ENCODE results near the gene SEC24C.
"Not testable (repeated sequence)": the region's sequence is repeated elsewhere in the genome, so short reads cannot be mapped to it uniquely, and the experiment has no call there.

Gene SEC24C

DNA sequence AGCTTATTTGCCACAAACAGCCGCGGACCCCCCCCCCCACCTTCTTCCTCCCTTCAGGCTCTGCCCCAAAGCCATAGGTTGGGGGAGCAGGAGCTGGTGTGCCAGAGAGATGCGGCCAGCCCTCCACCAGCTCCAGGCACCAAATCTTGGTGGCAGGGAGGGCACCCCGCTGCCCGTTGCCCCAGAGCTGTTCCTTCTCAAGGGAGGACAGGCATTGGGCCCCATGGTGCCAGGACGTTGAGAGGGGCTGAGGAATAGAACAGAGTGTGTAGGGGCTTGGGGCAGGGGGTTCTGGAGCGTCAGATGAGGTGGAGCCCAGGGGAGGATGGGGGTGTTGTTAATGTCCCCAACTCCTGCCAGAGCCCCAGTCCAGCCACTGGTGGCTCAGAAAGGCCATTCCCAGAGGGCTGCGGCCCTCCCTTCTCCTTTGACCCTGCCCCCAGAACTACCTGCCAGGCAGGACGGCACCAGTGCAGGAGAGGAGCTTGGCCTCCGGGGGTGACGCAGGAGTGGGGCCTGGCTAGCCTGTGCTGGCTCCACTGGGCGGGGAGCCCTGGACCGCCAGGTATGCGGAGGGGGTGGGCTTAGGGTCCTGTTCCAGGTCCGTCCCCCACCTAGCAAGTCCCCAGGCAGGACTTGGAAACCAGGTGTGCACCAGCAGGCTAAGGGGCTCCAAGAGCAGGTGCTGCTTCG is 10.0 kb upstream of the SEC24C start:
- Histone ChIP-seq H3K4me1 (ENCODE audit: control insufficient read depth, insufficient read depth, low read length) (no peaks in the 10 kb centered on the region), H3K9ac (ENCODE audit: low read length) (no peak overlapping the region), H3K4me3 (ENCODE audit: low read length) (no peak overlapping the region)

DNA sequence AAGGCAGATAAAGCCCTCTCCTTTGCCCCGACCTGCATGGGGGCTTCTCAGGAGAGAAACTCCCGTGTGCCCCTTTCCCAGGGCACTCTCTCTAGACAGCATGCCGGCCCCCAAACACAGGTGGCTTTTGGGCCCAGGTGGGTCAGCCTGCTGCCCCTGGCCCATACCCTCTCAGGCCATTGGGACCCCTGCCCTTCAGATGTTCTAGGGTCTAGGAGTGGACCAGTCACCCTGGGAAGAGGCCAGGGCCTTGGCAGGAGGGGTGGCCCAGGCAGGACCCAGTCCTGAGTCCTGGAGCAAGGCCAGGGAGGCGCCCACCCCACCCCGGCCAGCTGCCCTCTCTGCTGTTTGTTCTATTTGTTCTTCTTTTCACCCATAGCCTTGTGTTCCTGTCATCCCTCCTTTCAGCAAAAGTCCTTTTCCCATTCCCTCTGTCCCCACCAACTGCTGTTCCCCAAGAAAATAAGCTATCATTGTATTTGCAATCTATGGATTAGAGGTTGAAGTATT is 9.3 kb upstream of the SEC24C start:
- no peak overlapping the region for H3K4me3 ChIP-seq (ENCODE audit: low read length)
- no peak overlapping the region for H3K9ac ChIP-seq (ENCODE audit: low read length)
- H3K4me1 ChIP-seq (ENCODE audit: control insufficient read depth, insufficient read depth, low read length) = no peaks in the 10 kb centered on the region
- H3K27me3 ChIP-seq (ENCODE audit: control insufficient read depth, insufficient read depth, low read length) = no peaks in the 10 kb centered on the region
- no peaks in the 10 kb centered on the region for H3K36me3 ChIP-seq (ENCODE audit: control insufficient read depth, insufficient read depth, low read length)
- H3K9me3 ChIP-seq (ENCODE audit: control insufficient read depth, low read length) = no peaks in the 10 kb centered on the region

More for the DNA sequence above, 10.0 kb upstream of the SEC24C start:
- no peaks in the 10 kb centered on the region for H3K27me3 ChIP-seq (ENCODE audit: control insufficient read depth, insufficient read depth, low read length)
- no peaks in the 10 kb centered on the region for H3K36me3 ChIP-seq (ENCODE audit: control insufficient read depth, insufficient read depth, low read length)
- H3K9me3 ChIP-seq (ENCODE audit: control insufficient read depth, low read length) = no peaks in the 10 kb centered on the region

DNA sequence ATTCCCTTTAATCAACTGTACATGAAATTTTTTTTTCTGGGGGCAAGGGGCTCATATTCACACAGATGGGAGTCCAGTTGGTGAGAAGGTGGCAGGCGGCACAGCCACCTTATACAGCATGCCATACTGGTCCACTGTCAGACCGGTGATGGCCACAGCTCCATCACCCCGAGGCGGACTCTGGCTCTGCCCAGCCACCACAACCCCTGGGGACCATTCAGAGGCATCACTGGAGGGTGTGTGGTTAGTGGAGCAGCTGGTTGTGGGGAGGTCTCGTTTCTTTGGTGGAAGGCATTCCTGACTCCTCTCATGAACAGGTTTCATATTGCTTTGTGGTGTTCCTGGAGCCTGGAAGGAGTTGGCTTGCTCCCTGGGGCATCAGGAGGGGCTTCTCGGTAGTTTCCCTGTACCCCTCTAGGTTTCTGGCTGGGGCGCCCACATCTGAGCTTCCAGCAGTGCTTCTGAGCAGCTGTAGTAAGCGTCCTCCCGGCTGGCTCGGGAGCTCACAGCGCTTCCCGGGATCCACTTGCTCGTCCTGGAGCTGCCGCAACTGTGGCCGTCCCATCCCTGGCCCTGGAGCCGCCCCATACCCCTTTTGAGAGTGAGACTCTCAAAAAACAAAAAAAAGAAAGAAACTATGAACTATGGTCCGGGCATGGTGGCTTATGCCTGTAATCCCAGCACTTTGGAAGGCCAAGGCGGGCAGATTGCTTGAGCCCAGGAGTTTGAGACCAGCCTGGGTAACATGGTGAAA is 3.5 kb upstream of the SEC24C start:
- H3K27me3 ChIP-seq (ENCODE audit: control insufficient read depth, insufficient read depth, low read length); H3K36me3 ChIP-seq (ENCODE audit: control insufficient read depth, insufficient read depth, low read length); H3K9me3 ChIP-seq (ENCODE audit: control insufficient read depth, low read length); H3K9ac ChIP-seq (ENCODE audit: low read length); H3K4me3 ChIP-seq (ENCODE audit: low read length): not testable (repeated sequence)
- peaks cover 33% of the 10 kb centered on the region for H3K4me1 ChIP-seq (ENCODE audit: control insufficient read depth, insufficient read depth, low read length)

DNA sequence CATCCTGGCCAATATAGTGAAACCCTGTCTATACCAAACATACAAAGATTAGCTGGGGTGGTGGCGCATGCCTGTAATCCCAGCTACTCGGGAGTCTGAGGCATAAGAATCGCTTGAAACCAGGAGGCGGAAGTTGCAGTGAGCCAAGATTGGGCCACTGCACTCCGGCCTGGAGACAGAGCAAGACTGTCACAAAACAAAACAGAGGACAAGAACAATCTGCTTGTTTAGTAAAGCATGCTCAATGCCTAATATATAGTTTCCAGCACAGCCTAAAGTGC is 1.8 kb upstream of the SEC24C start:
- H3K36me3 ChIP-seq (ENCODE audit: control insufficient read depth, insufficient read depth, low read length) = no peaks in the 10 kb centered on the region
- H3K4me3 ChIP-seq (ENCODE audit: low read length) = no peak overlapping the region
- H3K9ac ChIP-seq (ENCODE audit: low read length) = no peak overlapping the region
- H3K27me3 ChIP-seq (ENCODE audit: control insufficient read depth, insufficient read depth, low read length) = no peaks in the 10 kb centered on the region
- H3K9me3 ChIP-seq (ENCODE audit: control insufficient read depth, low read length) = no peaks in the 10 kb centered on the region
- peaks cover 33% of the 10 kb centered on the region for H3K4me1 ChIP-seq (ENCODE audit: control insufficient read depth, insufficient read depth, low read length)

DNA sequence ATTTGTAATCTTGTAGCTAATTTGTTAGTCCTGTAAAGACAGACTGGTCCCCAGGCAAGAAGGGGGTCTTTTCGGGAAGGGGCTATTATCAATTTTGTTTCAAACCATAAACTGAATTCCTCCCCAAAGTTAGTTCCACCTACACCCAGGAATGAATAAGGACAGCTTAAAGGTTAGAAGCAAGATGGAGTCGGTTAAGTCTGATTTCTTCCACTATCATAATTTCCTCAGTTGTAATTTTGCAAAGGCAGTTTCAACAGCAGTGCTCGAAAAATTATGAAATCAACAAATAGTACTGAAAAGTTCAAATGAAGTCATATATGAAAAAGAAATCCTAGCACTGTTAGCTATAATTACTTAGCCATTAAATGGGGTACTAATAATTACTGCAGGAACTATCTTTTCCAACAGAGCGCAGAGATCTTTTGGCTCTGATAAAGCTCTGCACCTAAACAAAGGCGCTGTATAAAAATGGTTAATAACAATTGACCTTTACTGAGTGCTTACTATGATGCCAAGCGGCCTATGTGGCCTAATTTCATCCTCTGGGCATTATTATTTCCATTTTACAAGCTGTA is 756 bp upstream of the SEC24C start:
- Histone ChIP-seq H3K9ac (ENCODE audit: low read length) (peak overlapping the region; percentile 91), H3K4me1 (ENCODE audit: control insufficient read depth, insufficient read depth, low read length) (peaks cover 33% of the 10 kb centered on the region), H3K27me3 (ENCODE audit: control insufficient read depth, insufficient read depth, low read length) (no peaks in the 10 kb centered on the region), H3K9me3 (ENCODE audit: control insufficient read depth, low read length) (no peaks in the 10 kb centered on the region), H3K36me3 (ENCODE audit: control insufficient read depth, insufficient read depth, low read length) (no peaks in the 10 kb centered on the region), H3K4me3 (ENCODE audit: low read length) (peak overlapping the region; percentile 87)

DNA sequence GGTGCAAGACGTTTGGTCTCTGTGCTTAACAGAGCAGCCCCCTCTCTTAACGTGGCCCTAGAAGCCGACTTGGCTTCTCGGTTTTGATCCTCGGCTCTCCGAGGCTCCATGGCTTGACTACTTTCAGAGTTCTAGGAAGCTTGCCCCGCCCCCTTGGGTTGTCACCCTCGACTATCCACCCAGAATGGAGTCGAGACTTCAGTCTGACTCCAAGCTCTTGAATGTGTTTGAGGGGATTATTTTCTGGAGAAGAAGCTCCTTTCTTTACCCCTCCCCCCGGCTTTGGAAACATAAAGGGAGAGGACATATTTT is 448 bp downstream of the SEC24C start:
- H3K36me3 ChIP-seq (ENCODE audit: control insufficient read depth, insufficient read depth, low read length) = no peaks in the 10 kb centered on the region
- H3K9me3 ChIP-seq (ENCODE audit: control insufficient read depth, low read length) = no peaks in the 10 kb centered on the region
- peak overlapping the region; percentile 91 for H3K9ac ChIP-seq (ENCODE audit: low read length)
- H3K4me3 ChIP-seq (ENCODE audit: low read length) = peak overlapping the region; percentile 87
- H3K4me1 ChIP-seq (ENCODE audit: control insufficient read depth, insufficient read depth, low read length) = peaks cover 33% of the 10 kb centered on the region
- H3K27me3 ChIP-seq (ENCODE audit: control insufficient read depth, insufficient read depth, low read length) = no peaks in the 10 kb centered on the region

DNA sequence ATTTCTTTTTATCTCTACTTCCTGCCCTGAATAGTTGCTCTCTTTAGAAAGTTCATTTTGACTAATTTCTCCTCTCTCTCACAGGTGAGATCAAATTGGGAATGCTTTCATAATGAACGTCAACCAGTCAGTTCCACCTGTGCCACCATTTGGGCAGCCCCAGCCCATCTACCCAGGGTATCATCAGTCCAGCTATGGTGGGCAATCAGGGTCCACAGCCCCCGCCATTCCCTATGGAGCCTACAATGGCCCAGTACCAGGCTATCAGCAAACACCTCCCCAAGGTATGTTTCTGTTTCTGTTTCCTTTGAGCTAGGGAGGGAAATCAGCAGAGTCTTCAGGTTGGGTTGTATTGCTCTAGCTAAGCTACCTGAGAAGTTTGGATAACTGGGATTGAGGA is 2.5 kb downstream of the SEC24C start:
- Histone ChIP-seq H3K4me3 (ENCODE audit: low read length) (no peak overlapping the region), H3K36me3 (ENCODE audit: control insufficient read depth, insufficient read depth, low read length) (no peaks in the 10 kb centered on the region), H3K4me1 (ENCODE audit: control insufficient read depth, insufficient read depth, low read length) (peaks cover 27% of the 10 kb centered on the region), H3K9me3 (ENCODE audit: control insufficient read depth, low read length) (no peaks in the 10 kb centered on the region), H3K9ac (ENCODE audit: low read length) (no peak overlapping the region), H3K27me3 (ENCODE audit: control insufficient read depth, insufficient read depth, low read length) (no peaks in the 10 kb centered on the region)

DNA sequence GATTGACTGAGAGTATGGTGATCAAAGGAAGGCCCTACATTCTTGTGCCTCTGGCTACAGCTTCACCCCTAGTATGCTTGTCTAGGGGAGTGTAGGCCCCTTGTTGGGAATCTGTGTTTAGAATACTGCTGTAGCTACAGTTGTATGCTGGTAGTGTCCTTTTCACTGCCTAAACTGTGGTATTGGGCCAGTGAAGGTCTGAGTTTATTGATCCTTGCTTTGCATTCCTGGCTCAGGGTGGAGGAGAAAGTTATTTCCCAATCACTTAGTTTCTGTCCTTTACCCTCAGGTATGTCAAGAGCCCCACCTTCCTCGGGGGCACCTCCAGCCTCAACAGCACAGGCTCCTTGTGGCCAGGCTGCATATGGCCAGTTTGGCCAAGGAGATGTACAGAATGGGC is 6.6 kb downstream of the SEC24C start:
- Histone ChIP-seq H3K4me1 (ENCODE audit: control insufficient read depth, insufficient read depth, low read length) (no peaks in the 10 kb centered on the region), H3K27me3 (ENCODE audit: control insufficient read depth, insufficient read depth, low read length) (no peaks in the 10 kb centered on the region), H3K36me3 (ENCODE audit: control insufficient read depth, insufficient read depth, low read length) (peaks cover 9% of the 10 kb centered on the region), H3K9ac (ENCODE audit: low read length) (no peak overlapping the region), H3K4me3 (ENCODE audit: low read length) (no peak overlapping the region), H3K9me3 (ENCODE audit: control insufficient read depth, low read length) (no peaks in the 10 kb centered on the region)

DNA sequence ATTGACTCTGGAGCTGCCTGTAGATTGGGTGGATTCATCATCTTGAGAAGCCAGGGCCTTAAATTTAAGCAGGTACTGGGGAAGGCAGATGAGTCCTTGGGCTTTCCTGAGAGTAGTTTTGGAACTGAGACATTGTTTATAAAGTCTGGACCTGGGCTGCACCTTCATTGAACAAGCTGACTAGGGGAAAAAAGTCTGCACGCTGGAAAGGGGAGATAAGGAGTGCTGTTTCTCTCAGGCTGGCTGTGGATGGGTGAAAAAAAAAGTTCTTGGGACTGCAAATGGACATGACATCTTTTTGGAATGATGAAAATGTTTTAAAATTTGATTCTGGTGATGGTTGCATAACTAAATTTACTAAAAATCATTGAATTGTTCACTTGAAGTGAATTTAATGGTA is 12.0 kb downstream of the SEC24C start:
- Histone ChIP-seq H3K36me3 (ENCODE audit: control insufficient read depth, insufficient read depth, low read length) (peaks cover 28% of the 10 kb centered on the region), H3K27me3 (ENCODE audit: control insufficient read depth, insufficient read depth, low read length) (no peaks in the 10 kb centered on the region), H3K9me3 (ENCODE audit: control insufficient read depth, low read length) (no peaks in the 10 kb centered on the region), H3K4me3 (ENCODE audit: low read length) (no peak overlapping the region), H3K4me1 (ENCODE audit: control insufficient read depth, insufficient read depth, low read length) (no peaks in the 10 kb centered on the region), H3K9ac (ENCODE audit: low read length) (no peak overlapping the region)

DNA sequence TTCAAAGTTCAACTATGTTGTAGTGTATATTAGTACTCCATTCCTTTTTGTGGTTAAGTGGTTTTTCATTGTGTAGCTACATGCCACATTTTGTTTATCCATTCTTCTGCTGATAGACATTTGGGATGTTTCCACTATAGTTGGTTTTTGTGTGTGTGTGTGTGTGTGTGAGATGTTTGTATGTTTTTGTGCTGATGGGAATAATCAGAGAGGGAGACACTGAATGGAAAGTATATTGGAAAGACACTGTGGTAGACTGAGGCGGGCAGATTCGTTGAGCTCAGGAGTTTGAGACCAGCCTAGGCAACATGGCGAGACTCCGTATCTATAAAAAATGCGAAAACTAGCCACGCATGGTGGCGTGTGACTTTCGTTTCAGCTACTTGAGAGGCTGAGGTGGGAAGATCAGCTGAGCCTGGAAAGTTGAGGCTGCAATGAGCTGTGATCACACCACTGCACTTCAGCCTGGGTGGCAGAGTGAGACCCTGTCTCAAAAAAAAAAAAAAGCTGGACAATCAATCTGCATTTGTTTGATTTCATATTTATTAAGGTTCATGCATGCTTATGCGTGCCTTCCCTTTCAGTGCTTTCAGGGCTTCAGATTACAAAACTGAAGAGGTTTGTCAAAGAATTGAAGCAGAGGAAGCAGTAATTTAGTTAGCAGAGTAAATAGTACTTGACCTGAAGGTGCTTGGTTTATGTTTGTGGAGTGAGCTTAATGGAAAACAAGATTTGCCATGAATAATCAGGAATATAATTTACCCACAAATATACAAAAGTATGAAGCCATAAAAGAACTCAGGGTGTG is 14.7 kb downstream of the SEC24C start:
- Histone ChIP-seq H3K4me1 (ENCODE audit: control insufficient read depth, insufficient read depth, low read length) (no peaks in the 10 kb centered on the region), H3K9me3 (ENCODE audit: control insufficient read depth, low read length) (no peaks in the 10 kb centered on the region), H3K4me3 (ENCODE audit: low read length) (no peak overlapping the region), H3K36me3 (ENCODE audit: control insufficient read depth, insufficient read depth, low read length) (peaks cover 30% of the 10 kb centered on the region), H3K27me3 (ENCODE audit: control insufficient read depth, insufficient read depth, low read length) (no peaks in the 10 kb centered on the region), H3K9ac (ENCODE audit: low read length) (no peak overlapping the region)

DNA sequence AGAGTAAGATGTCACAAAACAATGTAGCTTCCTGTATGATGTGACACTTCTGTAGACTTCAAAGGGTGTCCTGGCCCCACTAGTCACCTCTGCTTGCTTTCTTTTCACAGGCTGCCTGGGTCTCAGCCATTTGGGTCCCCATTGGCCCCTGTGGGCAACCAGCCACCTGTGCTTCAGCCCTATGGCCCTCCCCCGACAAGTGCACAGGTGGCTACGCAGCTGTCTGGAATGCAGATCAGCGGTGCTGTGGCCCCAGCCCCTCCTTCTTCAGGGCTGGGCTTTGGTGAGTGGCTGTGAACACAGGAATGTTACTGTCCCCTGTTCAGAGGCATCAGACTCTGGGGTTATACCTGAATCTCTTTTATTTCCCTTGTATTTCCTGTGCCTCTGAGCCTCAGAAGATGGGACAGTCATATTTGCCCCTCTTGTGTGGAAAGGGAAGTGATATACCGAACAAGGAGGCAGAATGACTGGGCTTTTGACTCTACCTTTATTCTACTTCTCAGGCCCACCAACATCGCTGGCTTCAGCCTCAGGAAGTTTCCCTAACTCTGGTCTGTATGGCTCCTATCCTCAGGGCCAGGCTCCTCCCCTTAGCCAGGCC is 15.4 kb downstream of the SEC24C start:
- H3K36me3 ChIP-seq (ENCODE audit: control insufficient read depth, insufficient read depth, low read length) = peaks cover 30% of the 10 kb centered on the region
- no peak overlapping the region for H3K4me3 ChIP-seq (ENCODE audit: low read length)
- H3K4me1 ChIP-seq (ENCODE audit: control insufficient read depth, insufficient read depth, low read length) = no peaks in the 10 kb centered on the region
- no peaks in the 10 kb centered on the region for H3K9me3 ChIP-seq (ENCODE audit: control insufficient read depth, low read length)
- H3K9ac ChIP-seq (ENCODE audit: low read length) = no peak overlapping the region
- no peaks in the 10 kb centered on the region for H3K27me3 ChIP-seq (ENCODE audit: control insufficient read depth, insufficient read depth, low read length)

Measured in mucosa of stomach (tissue), 1 donor.